GM21515 (cell line): Measurements from ENCODE around the gene LDB2.
"Not testable (repeated sequence)": the region's sequence is repeated elsewhere in the genome, so short reads cannot be mapped to it uniquely, and the experiment has no call there.

Experiments used
- ATAC-seq: cut with Tn5 transposase; IDR thresholded peaks from one replicate; pipeline ENCODE4 v1.9.1; 2021; ENCODE audit not compliant: unreplicated experiment

LDB2 gene

DNA sequence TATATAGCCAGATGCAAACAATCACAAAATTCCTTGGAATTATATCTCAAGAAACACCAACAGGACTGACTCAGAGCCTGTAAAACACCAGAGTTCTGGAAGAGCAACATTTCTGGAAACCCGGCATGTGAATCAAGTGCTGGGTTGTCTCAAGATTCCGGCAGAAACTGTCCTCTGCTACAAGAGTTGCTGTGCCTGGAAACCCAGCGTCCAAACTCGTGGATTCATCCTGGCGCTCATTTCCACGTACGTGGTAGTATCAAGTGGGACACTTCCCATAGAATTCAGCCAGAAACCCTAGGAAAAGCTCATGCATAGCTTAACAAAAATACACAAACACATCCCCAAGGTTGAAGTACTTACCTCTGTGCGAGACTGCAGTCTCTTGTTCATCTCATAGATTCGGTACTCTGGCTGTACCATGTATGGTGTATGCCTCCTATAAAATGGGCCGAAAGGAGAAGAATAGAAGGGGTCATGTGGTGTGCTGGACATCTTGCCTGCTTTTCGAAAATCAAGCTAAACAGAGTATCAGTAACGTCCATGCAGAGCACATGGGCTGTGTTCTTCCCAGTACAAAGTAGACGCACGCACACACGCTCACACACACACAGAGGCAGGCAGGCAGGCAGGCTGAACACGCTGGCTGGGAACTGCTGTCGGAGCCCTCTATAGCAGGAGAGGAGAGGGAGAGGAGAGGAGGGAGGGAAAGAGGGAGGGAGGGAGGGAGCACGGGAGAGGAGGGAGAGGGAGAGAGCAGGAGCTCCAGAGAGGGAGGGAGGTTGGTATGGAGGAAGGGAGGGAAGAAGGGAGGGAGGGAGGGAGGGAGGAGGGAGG lies at the start of gene LDB2:
Gene LDB2 (minus strand): TSS at position 655 of the 837 bp plus-strand sequence.
- ATAC-seq = no peak

DNA sequence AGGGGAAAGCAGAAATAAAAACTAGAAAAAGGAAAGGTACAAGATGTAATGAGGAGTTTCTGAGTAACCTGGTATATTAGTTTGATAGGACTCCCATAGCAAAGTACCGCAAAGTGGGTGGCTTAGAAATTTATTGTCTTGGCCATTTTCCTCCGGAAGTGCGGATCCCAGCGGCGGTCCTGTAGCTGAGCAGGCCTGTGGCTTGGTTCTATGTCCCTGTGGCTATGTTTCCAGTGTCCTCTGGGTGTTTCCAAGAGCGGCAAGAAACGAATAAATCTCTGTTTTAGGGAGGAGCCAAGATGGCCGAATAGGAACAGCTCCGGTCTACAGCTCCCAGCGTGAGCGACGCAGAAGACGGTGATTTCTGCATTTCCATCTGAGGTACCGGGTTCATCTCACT lies 44.0 kb upstream of the LDB2 start:
- no peak for ATAC-seq

DNA sequence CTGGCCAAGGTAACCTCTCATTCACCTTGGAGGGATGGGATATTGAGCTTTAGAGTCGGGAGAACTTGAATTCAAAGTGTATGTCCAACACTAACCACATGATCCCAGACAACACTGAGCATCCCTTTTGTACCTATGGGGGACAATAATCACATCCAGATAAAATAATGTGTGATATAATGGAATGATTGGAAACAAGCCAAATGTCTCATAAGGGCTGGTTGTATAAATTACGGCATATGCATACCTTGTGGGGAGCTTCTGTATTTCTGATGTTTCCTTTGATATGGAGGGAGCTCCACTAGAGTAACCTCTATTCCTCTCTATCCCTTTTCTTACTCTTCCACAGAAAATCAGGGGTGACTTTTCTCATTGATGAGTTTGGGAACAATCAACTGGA lies 40.7 kb upstream of the LDB2 start:
- no peak for ATAC-seq

DNA sequence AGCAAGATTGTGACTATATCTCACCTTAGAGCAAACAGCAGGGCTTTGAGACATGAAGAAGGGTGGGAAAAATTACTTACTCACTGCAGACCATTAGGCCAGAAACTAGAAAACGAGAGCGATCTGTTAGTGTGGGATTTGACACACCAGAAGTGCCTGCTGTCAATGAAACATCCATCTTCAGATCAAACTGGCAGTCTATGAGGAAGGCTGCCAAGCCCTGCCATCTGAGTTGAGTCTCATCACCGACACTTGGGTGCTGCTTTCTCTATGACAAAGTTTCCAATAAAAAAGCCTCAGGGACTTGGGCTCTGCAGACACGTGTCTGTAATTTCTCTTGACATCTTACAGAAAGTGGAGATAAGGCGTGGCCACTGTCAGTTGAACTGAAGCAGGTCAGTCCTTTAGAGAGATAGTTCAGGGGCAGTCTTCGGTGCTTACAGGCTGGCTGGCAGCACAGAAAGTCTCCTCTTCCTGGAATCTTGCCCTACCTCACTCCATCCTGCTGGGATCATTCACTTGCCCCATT lies 40.1 kb upstream of the LDB2 start:
- ATAC-seq = no peak

DNA sequence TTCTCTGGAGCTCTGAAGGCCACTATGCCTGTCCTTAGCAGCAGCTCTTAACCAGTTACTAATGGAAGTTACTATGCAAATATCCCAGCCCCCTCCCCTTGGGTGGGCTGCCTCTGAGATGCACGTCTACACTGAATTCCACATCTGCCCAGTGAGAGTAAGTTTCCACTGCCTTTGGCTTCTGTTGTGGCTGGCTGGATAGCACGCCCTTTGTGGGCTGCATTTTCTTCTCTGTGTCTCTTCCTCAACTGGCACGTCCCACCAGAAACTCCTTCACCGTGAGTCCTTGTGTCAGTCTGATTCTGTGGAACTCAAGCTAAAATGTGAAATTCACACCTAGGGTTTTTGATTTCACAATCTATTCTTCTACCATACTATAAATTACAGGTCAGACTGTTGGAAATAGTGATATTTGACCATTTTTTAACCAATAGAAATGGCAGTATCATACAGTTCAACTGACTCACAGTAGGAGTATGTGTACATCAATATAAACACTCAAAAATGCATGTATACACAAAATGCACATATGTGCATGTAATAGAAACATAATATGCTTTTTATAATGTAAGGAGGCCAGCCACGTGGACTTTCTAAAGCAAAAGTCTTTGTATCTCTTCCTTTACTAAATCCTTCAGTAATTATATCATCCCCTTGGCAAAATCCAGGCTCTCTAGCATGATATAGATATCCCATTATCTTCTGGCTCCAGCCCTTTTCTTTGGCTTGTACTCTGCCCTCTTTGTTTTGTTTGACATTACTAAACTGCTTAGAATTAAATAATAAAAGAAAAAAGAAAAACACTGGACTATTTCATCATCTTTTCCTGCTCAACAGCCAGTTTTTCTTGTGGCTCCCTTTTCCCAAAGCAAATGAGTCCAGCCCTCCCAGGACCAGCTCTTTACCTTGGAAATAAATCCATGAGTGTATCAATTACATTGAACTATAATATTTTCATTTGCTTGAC lies 33.2 kb upstream of the LDB2 start:
- no peak for ATAC-seq

DNA sequence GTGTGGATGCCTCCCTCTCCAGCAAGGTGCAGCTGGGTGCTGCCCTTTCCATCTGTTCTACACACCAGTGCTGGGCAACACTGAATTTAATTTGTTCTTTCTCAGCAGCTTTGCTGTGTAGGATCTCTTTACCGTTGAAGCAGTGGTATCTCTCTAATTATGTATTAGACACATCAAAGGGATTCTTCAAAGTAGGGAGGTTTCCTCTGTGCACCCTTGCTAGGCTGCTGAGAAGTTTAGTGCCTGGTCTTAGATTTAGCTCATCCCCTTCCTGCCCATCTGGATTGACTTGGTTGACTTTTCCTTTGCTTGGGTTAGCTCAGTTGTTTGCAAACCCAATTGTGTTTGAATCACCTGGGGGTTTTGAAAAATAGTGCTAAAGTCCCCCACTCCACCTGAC lies 27.8 kb upstream of the LDB2 start:
- no peak for ATAC-seq

DNA sequence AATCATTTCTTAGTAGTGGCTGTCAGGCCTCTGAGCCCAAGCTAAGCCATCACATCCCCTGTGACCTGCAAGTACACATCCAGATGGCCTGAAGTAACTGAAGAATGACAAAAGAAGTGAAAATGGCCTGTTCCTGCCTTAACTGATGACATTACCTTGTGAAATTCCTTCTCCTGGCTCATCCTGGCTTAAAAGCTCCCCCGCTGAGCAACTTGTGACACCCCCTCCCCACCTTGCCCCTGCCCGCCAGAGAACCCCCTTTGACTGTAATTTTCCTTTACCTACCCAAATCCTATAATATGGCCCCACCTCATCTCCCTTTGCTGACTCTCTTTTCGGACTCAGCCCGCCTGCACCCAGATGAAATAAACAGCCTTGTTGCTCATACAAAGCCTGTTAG lies 20.3 kb upstream of the LDB2 start:
- ATAC-seq = not testable (repeated sequence)

DNA sequence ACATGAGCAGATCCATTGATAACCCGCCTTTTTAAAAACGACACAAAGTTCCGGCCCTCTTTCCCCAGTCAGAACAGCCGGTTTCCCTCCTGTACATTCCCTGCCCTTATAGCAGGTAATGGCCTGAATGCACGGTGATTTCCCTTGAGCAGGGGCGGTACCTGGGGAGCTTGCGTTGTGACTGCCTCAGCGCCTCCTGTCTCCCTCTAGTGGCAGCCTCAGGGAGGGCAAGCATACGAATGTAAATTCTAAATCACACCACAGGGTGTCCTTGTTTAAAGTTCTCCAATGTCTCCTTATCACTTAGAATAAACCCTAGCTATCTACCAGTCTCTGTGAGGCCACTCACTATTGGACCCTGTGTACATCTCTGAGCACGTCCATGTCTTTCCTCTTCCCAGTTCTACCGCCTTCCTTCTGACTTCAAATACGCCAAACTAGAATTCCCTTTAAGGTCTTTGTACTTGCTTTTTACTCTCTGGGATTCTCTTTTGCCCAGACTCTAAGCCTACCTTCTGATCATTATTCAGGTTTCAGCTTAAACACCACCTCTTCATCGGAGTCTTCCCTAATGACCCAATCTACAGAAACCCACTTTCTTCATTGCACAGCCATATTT lies 18.4 kb upstream of the LDB2 start:
- peak; percentile 98 for ATAC-seq

DNA sequence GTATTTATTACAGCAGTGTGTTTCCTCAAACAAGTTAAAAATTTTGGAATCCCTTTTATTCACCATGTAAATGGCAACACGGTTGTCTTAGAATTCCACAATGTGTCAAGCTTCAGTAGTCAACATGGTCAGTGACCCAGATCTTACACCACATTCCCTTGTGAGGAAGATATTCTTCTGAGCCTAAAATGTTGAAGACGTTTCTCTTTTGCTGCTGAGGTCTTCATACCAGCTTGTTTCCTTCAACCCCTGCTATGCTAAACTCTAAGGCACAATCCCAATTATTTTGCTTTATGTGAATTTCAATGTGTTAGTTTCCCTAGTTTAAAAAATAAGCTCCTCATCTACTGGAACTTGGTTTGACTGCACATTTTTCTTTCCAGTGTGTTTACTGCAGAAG lies 17.6 kb upstream of the LDB2 start:
- no peak for ATAC-seq

DNA sequence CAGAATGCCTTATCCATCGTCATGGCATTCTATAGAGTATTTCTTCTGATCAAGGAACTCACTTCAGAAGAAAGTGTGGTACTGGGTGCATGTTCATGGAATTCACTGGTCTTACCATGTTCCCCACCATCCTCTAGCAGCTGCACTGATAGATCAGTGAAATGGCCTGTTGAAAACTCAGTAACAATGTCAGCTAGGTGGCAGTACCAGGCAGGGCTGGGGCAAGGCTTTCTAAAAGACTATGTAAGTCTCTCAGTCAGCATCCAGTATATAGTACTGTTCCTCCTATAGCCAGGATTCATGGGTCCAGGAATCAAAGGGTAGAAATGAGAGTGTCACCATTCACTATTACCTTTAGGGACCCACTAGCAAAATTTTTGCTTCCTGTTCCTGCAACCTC lies 15.8 kb upstream of the LDB2 start:
- no peak for ATAC-seq

DNA sequence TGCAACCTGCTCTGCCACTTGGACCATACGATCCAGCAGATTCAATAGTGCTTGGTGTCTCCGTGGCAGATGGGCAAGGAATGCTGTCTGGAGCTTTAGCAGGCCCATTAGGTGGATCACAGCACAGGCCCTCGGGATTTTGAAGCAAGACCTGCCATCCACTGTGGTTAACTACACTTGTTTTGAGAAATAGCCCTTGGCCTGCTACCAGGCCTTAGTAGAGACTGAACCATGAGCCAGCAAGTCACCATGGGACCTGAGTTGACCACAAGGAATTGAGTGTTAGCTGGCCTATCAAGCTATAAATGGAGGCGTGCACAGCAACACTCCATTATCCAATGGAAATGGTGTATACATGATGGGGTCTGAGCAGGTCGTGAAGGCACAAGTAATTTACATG lies 14.5 kb upstream of the LDB2 start:
- ATAC-seq = no peak

DNA sequence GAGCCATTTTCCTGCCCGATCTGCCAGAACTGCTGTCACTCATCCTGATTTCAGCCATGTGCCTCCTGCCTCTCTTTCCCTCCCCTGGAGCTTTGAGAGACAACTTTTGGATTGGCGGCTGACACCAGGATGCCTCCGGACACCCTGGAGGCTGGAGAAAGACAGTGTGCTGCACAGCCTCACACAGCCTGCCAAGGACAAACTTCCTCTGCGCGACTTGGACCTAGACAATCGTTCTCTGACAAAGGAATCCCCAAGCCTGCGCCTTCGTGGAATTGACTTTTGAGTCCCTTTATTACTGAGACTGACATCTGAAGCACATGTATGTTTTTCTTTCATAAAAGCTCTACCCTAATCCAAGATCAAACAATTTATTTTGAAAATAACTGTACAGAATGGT lies 10.8 kb upstream of the LDB2 start:
- ATAC-seq = no peak

DNA sequence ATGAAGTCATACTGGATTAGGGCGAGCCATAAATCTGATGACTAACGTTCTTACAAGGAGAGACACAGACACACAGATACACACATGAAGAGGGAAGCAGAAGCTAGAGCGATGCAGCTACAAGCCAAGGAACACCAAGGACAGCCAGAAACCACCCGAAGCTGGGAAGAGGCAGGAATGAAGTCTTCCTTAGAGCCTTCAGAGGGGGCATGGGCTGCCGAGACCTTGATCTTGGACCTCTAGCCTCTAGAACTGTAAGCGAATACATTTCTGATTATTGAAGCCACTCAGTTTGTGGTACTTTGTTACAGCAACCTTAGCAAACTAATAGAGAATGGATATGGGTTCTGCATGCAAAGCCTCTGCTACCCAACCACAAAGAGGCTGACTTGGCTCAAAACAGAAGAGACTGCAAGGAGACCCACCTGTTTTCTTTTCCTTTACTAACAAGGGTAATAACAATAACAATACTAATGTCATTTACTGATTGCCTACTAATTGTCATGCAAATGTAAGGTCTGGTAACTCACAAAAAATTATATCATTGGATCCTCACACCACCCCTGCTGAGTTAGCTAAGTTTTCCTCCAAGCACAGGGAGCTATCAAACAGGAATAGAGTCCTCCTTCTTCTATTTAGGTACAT lies 10.1 kb upstream of the LDB2 start:
- no peak for ATAC-seq

DNA sequence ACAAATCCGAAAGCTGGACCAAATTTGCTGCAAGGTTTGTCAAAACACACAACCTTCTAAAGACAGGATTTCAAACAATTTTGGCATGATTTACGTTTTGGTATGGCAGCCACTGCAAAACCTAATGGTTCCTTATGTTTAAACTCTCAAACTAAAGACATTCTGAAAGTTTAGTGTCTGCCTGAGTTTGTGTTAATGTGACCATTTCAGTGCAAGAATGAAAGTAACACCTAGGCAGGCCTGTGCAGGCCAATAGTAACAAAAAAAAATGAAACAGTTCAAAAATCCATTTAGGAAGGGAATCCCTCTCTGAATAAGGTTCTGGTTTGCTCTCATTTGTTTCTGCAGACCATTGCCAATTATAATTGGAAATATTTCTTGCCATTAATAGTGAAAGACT lies 1.9 kb upstream of the LDB2 start:
- ATAC-seq = no peak

DNA sequence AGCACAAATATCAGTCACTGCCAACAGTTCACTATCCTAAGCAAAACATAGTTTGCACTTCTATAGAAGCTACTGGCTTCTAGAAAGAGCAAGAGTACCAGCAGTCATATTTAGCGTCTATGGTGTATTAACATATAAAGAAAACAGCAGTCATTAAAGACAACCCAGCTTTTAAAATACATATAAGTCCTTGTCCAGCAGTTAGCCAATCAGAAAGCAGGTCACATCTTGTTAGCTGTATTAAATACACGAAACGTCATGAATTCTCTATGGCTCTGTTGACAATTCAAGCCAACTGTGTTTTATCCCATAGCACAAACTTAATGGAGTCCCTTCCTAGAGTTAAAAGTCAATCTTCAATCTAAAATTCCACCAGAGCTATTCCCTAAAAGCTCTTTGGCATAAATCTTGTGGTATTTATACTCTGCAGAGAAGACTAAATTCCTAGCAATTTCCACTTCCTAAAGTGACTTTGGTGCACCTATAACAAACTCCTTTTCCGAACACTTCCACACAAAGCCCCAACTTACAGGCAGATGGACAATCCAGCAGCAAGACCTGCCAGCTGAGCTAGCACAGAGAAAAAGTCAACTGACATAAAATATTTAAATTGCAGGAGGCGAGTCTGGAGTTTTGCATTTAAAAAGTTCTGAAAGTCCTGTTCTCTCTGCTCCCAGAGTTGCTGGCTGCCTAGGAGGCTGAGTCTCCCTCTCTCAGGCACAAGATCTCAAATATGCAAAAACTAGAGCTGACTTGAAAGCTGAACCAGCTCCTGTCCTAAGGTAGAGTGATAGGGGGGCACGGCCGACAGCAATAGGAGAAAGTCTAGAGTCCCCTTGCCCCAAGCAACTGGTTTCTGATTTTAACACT lies 1.3 kb downstream of the LDB2 start:
- ATAC-seq = no peak

DNA sequence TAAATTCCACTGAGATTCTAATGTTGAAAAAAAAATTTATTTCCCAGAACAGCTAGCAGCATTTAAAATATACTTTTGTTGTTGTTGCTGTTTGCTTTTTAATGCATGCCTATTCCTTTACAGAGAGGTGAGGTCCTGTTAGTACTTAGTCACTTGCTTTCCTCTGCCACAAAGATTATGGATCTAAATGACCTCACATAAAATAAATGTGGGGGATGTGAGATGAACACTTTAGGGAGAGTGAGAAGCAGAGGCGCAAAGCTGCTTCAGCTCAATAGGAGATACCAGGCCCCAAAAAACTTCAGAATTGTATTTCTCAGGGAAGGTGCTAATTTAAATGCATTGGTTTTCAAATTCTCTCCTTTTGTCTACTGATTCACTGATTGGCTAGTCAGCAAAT lies 4.0 kb downstream of the LDB2 start:
- no peak for ATAC-seq

DNA sequence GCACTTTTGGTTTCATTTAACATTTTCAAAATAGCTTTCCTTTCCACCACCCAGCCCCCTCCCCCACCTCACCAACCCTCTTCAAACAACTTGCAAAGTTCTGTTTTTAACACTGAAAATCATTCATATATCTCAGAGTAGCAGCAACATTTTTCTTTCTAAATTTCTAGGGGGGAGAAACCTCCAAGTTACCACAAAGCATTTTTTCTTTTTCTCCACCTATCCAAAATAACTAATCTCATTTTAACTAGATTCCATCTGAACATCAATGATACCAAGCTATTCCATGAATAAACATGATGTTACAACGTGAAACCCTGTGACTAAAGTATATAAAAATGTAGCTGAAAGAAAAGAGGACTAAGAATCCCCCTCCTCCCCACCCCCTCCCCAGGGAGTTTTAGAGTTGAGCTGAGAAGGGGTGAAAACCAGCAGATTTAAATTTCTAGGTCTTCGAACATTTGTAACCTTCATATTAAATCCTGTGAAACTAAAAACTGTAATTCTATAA lies 5.2 kb downstream of the LDB2 start:
- no peak for ATAC-seq

DNA sequence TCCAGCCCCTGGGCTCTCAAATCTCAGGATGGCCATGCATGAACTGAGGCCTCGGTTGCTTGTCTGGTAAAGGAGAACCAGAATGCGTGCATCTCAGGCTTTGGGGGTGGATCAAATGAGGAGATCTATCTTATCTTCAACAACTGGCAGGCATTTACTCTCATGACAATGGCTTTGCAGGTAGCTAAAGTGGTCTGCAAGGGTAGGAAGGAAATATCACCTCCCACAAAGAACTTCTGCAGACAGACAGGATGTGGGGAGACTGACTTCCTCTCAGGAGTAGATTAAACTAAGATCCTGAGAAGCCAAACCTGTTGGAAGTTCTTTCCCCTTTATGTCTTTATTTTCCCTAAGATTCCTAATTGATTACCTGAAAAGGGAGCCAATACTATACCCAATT lies 7.8 kb downstream of the LDB2 start:
- ATAC-seq = no peak

DNA sequence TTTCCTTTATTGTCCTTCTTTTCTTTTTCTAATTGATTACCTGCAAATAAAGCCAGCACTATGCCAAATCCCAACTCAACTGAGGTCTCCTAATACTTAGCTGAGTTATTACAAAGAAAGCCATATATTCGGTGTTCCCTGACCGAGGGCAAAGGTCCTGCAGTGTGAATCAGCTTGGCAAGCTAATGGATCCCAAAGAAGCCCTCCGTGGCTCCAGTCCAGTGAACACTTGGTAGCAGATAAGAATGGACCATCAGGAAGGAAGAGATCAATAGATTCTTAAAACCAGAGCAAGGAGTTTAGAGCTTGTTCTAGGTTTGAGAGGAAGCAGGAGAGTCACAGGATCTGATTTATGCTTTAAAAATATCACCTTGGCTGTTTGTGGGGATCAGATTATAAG lies 8.5 kb downstream of the LDB2 start:
- ATAC-seq = no peak

DNA sequence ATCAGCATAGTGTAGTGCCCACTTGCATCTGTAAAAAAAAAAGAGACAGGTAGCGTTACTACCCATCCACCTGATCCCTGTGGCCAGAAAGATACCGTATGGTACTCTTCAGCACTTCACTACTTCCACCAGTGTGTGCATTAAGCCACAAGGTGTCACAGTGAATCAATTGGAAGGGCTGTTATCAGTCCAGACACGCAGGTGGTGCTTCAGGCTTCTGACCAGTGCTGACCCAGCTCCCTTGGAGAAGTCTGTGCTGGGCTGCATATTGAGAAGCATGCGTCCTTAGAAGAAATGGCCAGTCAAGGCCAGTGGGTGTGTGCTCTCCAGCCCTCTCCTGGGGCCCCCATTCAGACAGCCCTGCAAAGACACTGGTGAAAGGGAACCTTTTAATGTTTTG lies 10.6 kb downstream of the LDB2 start:
- no peak for ATAC-seq
